Sigmoid colon (tissue), 7 donors: ENCODE measurements around the gene GLCCI1. TPM values are rescaled to one million over a fixed set of nuclear protein-coding genes. Genes with fewer than 3 reads are reported as not detected.
"Not testable (repeated sequence)": the region's sequence is repeated elsewhere in the genome, so short reads cannot be mapped to it uniquely, and the experiment has no call there.

Experiments
- DNase-seq: peaks from one replicate; pipeline ENCODE4 v3.0.0-alpha.2; 2019
- H3K27ac ChIP-seq, 4 donors: fragments of 200-600 bp; sonication (generic); one replicate each; pipeline ENCODE4 v1.5.1; 2016 to 2019; ENCODE audit warnings: mild to moderate bottlenecking in 1 of 4
- H3K27me3 ChIP-seq, 3 donors: fragments of 200-600 bp; sonication (generic); one replicate each; pipeline ENCODE4 v1.5.1; 2019; ENCODE audit warnings: mild to moderate bottlenecking in 1 of 3
- H3K36me3 ChIP-seq, 4 donors: fragments of 200-600 bp; sonication (generic); one replicate each; pipeline ENCODE4 v1.5.1; 2016 to 2019
- H3K4me1 ChIP-seq, 4 donors: fragments of 200-600 bp; sonication (generic); one replicate each; pipeline ENCODE4 v1.5.1; 2017 to 2019
- H3K4me3 ChIP-seq, 4 donors: fragments of 200-600 bp; sonication (generic); one replicate each; pipeline ENCODE4 v1.5.1; 2017 to 2019; ENCODE audit warnings: mild to moderate bottlenecking in 2 of 4, moderate library complexity in 1 of 4
- H3K9me3 ChIP-seq, 4 donors: fragments of 200-600 bp in 3 of 4; sonication (generic) in 3 of 4; one replicate each; pipeline versions ENCODE4 v1.5.1 to v1.6.1; 2013 to 2019
- EP300 ChIP-seq, 4 donors: sonication (generic); formaldehyde crosslinking; IDR thresholded peaks; one replicate each; pipeline ENCODE4 v1.6.1; 2017; ENCODE audit warnings: antibody characterized with exemption in 4 of 4
- POLR2A ChIP-seq, 2 donors: fragments of 450-650 bp; IDR thresholded peaks; one replicate each; pipeline ENCODE4 v1.6.1; 2016; ENCODE audit warnings: antibody characterized with exemption in 2 of 2, mild to moderate bottlenecking in 2 of 2, moderate library complexity in 2 of 2
- POLR2AphosphoS5 ChIP-seq, 4 donors: sonication (generic); formaldehyde crosslinking; IDR thresholded peaks; one replicate each; pipeline ENCODE4 v1.6.1; 2017; ENCODE audit warnings: antibody characterized with exemption in 4 of 4
- WGBS, 2 donors: extraction: QIAGEN DNeasy Blood & Tissue Kit; methylation state at CpG; one replicate each; pipeline ENCODE4 v1.1.7; 2013; 5-methylcytosine and 5-hydroxymethylcytosine counted together
- intact Hi-C: fragments of 100-400 bp; cut with DNase I; formaldehyde crosslinking; loops from one replicate; pipeline ENCODE4 v1.15.1; 2023
- polyA plus RNA-seq, 3 donors: library from polyadenylated mRNA; stranded (reverse); fragments of 200-250 nt; gene quantifications; one replicate each; pipeline ENCODE4 v1.2.3, GENCODE V29; 2013
- total RNA-seq, 4 donors: library from RNA; depleted of rRNA; stranded (reverse); fragments of >200 nt; gene quantifications; one replicate each; pipeline ENCODE4 v1.1.0, GENCODE V29; 2016
- TF ChIP-seq, protein P1 (sequence below), 4 experiments: fragments of 450-650 bp in 3 of 4; fragments of 200-600 bp in 1 of 4; IDR thresholded peaks; one replicate each; pipeline ENCODE4 v1.5.1; 2016 to 2019; ENCODE audit warnings: antibody characterized with exemption in 4 of 4, mild to moderate bottlenecking in 3 of 4, moderate library complexity in 2 of 4
- donor health status: healthy with polysubstance abuse.
- donor health status: Bipolar disorder and iron deficiency.
- donor health status: healthy.

Gene GLCCI1
- total and polyA plus RNA-seq, 7 donors = 1.4 to 17.7 (median 6.1) TPM

DNA sequence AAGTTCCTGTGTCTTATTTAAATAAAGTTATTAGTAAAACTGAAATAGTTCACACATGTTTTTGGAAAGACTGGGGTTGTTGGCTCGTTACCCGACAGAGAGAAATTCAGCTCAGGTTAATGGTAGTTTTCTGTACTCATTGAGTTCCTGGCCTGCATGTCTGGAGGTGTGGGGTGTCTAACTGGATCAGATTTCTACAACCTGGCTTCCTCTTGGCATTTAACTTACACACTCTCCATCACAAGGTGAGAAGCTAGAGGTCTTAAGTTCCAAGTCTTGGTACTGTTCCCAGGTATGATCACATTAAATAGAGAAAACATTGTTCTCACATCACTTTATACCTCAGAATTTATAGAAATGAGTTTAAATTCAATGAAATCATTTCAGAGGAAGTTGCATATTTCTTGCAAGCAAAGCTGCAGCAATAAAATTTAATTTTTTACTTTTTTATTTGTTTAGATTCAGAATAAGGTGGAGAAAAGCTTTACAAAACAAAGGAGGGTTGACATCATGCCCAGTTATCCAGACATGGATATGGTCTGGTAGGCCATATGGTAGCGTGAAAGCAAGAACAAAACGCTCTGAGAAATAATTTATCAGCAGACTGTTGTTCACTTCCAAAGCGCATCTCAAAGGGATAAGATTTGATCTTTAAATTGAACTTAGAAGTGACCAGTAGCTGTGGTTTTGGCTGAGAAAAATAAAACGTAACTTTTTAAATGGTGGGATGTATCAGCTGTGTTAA lies 120.6 kb downstream of the GLCCI1 start:
- no peaks in the 10 kb centered on the region for H3K4me1 ChIP-seq
- DNase-seq = no peak
- H3K27ac ChIP-seq = no peak overlapping the region
- no peak overlapping the region for H3K4me3 ChIP-seq
- H3K9me3 ChIP-seq = no peaks in the 10 kb centered on the region
- WGBS, 2 donors = 91 to 92% methylated on average over 6 of the region's 6 CpGs
- intact Hi-C loops = no loop called here
- no peaks in the 10 kb centered on the region for H3K27me3 ChIP-seq
- peaks cover 0 to 14% (median 0%) of the 10 kb centered on the region in 4 donors for H3K36me3 ChIP-seq
- TF ChIP-seq POLR2AphosphoS5 (IDR thresholded peaks at IDR 0.05) (no peak), EP300 (IDR thresholded peaks at IDR 0.05) (no peak), POLR2A (IDR thresholded peaks at IDR 0.05) (no peak)
- TF ChIP-seq, protein P1, sequence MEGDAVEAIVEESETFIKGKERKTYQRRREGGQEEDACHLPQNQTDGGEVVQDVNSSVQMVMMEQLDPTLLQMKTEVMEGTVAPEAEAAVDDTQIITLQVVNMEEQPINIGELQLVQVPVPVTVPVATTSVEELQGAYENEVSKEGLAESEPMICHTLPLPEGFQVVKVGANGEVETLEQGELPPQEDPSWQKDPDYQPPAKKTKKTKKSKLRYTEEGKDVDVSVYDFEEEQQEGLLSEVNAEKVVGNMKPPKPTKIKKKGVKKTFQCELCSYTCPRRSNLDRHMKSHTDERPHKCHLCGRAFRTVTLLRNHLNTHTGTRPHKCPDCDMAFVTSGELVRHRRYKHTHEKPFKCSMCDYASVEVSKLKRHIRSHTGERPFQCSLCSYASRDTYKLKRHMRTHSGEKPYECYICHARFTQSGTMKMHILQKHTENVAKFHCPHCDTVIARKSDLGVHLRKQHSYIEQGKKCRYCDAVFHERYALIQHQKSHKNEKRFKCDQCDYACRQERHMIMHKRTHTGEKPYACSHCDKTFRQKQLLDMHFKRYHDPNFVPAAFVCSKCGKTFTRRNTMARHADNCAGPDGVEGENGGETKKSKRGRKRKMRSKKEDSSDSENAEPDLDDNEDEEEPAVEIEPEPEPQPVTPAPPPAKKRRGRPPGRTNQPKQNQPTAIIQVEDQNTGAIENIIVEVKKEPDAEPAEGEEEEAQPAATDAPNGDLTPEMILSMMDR (IDR thresholded peaks at IDR 0.05) = no peak

DNA sequence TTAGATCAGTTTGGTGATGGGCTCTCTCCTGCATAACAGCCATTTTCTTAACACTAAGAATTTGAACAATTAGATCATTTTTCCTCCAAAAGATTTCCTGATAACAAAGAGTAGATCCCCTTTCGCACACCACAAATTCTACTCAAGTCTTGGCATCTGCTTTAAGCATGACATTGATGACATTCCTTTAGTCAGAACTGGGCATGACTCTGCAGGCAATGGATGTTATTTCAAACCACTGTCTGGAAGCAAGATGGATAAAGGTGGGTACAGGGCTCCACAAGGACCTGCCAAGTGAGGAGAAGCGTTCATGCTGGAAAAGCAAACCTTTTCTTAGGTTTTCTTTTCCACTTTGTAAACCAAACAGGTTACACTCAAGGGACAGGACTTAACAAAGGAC lies 123.5 kb downstream of the GLCCI1 start:
- H3K27ac ChIP-seq = no peak overlapping the region
- TF ChIP-seq EP300 (IDR thresholded peaks at IDR 0.05) (no peak), POLR2AphosphoS5 (IDR thresholded peaks at IDR 0.05) (no peak), POLR2A (IDR thresholded peaks at IDR 0.05) (no peak)
- TF ChIP-seq, protein P1 (IDR thresholded peaks at IDR 0.05) = no peak
- 94 to 97% methylated on average over 2 of the region's 2 CpGs for WGBS, 2 donors
- no peaks in the 10 kb centered on the region for H3K4me1 ChIP-seq
- intact Hi-C loops = no loop called here
- no peaks in the 10 kb centered on the region for H3K9me3 ChIP-seq
- DNase-seq = no peak
- no peaks in the 10 kb centered on the region for H3K27me3 ChIP-seq
- H3K4me3 ChIP-seq = no peak overlapping the region
- H3K36me3 ChIP-seq = no peaks in the 10 kb centered on the region

DNA sequence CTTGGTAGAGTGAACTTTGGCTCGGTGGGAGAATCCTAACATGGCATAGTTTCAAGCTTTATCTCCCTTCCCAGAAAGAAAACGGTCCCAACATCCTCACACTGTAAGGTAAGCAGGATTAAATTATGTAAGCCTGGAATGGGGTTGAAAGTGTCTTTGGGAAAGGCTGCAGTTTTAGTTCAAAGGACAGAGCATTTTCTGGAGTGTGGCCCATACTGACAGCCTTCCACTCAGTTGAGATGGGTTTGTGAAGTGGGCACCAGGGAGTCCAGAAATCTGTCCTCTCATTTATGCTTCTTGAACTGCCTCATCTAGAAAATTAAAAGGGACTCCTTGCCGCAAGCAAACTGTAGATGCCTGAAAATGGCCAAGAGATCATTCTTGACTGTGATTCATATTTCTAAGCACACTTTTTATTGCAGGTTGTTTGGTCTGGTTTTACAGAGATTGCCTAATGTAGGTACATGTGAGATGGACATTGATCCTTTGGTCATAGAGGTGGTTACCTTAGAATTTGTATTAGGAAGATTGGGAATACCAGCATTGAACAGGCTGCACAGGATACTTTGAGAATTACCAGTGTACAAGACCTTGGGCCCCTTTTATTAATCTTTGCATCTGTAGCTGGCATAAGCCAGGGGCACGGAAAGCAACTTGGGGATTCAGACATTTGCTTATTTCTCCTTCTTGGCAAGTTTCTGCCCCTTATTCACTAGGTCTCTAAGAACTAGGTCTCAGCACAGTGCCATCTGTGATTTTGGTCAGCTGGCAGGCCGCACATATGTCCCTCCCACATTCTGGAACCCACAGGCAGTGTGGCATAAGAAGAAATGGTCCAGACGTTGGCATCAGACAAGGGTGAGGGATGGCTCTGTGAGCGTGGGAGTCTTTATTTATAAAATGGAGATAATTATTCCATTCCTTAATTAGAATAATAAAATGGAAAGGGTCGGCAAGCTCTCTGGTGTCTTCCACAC lies 125.9 kb downstream of the GLCCI1 start:
- Histone ChIP-seq H3K9me3 (no peaks in the 10 kb centered on the region), H3K27me3 (no peaks in the 10 kb centered on the region), H3K4me1 (no peaks in the 10 kb centered on the region), H3K36me3 (no peaks in the 10 kb centered on the region), H3K27ac (no peak overlapping the region), H3K4me3 (no peak overlapping the region)
- WGBS, 2 donors = 68 to 84% methylated on average over 8 of the region's 8 CpGs
- DNase-seq = no peak
- intact Hi-C loops = no loop called here
- TF ChIP-seq EP300 (IDR thresholded peaks at IDR 0.05) = no peak
- TF ChIP-seq POLR2A (IDR thresholded peaks at IDR 0.05) = no peak
- TF ChIP-seq POLR2AphosphoS5 (IDR thresholded peaks at IDR 0.05) = no peak
- TF ChIP-seq, protein P1 (IDR thresholded peaks at IDR 0.05) = no peak

DNA sequence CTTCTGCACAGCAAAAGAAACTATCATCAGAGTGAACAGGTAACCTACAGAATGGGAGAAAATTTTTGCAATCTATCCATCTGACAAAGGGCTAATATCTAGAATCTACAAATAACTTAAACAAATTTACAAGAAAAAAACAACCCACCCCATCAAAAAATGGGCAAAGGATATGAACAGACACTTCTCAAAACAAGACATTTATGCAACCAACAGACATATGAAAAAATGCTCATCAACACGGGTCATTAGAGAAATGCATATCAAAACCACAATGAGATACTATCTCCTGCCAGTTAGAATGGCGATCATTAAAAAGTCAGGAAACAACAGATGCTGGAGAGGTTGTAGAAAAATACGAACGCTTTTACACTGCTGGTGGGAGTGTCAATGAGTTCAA lies 132.7 kb downstream of the GLCCI1 start:
- intact Hi-C loops, H3K4me1 ChIP-seq, H3K27me3 ChIP-seq, DNase-seq, H3K36me3 ChIP-seq, H3K9me3 ChIP-seq, H3K27ac ChIP-seq, H3K4me3 ChIP-seq: not testable (repeated sequence)
- WGBS, 2 donors = 95 to 97% methylated on average over 4 of the region's 4 CpGs

DNA sequence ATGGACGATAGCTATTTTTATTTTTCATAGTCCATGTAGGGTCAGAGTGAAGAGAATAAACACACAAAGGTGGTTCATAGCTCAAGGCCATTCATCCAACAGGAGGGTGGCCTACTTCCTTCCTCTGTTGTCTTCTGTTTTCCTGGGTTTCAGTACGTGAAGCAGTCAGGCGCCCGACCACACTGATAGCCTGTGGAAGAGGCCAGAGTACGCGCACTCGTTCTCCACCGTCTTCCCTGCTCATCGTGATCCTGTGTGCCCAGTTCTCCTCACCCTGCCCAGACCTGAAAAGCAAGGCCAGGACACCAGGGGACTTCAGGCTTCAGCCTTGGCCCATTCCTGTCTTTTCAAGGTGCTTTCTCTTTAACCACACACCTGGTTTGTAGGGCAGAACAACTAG lies 134.7 kb downstream of the GLCCI1 start:
- intact Hi-C loops = no loop called here
- Histone ChIP-seq H3K4me3 (no peak overlapping the region), H3K4me1 (no peaks in the 10 kb centered on the region), H3K27ac (no peak overlapping the region), H3K36me3 (no peaks in the 10 kb centered on the region), H3K27me3 (no peaks in the 10 kb centered on the region), H3K9me3 (no peaks in the 10 kb centered on the region)
- TF ChIP-seq EP300 (IDR thresholded peaks at IDR 0.05) = no peak
- TF ChIP-seq POLR2AphosphoS5 (IDR thresholded peaks at IDR 0.05) = no peak
- TF ChIP-seq, protein P1 (IDR thresholded peaks at IDR 0.05) = no peak
- no peak for TF ChIP-seq POLR2A (IDR thresholded peaks at IDR 0.05)
- no peak for DNase-seq
- 85 to 86% methylated on average over 9 of the region's 9 CpGs for WGBS, 2 donors
